Activated T-helper 9 cell treated with anti-CD3 and anti-CD28 coated beads, Interleukin-2, amount 50 U/mL, for 16 hours (primary cell): ENCODE measurements around the gene MT1M.

Experiments used
- DNase-seq: peaks from one replicate; pipeline ENCODE4 v3.0.0-alpha.2; 2020; ENCODE audit warnings: low read depth

MT1M gene

DNA sequence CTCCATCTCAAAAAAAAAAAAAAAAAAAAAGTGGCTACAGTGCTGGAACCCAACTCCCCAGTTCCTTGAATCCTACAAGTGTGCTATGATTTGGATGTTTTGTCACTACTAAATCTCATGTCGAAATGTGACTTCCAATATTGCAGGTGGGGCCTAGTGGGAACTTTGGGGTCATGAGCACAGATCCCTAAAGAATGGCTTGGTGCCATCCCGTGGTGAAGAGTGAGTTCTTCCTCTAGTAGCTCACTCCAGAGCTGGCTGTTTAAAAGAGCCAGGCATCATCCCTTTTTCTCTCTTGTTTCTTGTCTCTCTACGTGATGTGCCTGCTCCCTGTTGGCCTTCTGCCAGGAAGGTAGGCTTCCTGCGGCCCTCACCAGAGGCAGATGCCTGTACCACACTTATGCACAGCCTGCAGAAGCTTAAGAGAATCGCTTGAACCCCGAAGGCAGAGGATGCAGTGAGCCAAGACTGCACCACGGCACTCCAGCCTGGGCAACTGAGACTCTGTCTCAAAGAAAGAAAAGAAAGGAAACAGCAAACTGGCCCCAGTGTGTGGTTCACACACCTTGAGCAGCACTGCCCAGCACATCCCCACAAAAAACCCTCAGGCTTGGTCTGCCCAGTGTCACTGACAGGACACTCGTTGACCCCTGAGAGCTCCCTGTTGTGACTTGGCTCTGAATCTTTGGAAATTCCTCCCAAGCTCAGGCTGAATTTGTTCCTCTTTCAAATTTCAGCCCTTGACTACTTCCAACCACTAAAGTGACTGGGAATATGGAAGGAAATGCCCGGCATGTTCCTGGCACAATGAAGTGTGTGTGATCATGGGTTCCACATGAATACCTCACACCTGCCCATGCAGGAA, 3.7 kb upstream of the MT1M start:
- no peak for DNase-seq

DNA sequence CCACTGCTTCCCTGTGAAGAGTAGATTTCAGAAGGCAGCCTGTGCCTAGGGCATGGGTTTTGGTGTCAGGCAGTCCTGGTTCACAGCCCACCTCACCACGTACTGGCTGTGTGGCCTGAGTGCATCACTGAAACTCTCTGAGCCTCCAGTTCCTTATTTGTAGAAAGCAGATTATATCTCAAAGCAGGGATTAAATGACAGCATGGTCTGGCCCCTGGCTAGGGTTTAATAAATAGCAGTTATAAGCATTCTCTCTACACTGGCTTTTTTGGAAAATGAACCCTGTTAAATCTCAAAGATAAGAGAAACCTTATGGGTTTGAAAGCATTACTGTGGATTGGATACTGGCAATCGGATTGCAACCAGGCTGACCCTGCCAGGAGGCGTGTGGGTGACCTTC, 2.9 kb upstream of the MT1M start:
- no peak for DNase-seq

DNA sequence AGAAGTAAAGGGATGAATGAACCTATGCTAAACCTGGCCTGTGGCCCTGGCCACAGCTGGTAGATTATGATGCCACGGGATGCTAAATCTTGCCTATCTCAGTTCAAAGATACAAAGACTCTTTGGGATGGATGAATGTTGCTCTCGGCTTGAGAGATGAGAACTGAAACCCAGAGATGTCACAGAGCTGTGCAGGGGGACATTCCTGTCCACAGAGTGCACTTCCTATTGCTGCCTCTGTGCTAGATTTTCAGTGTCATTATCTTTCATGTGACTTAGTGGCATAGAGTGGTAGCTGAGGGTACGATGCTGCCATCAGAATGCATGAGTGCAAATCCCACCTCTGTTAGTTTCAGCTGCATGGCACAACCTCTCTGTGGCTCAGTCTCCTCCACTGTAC, 2.3 kb upstream of the MT1M start:
- no peak for DNase-seq

DNA sequence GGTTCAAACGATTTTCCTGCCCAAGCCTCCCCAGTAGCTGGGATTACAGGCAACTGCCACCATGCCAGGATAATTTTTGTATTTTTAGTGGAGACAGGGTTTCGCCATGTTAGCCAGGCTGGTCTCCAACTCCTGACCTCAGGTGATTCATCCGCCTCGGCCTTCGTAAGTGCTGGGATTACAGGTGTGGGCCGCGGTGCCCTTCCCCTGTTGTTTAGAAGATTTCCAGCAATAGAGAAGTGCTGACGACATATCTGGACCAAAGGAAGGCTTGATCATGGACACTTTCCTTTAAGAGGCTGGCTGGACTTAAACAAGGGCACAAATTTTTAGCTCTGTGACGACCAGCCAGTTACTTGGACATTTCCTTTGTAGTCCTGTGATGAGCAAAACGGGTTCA, 1.3 kb upstream of the MT1M start:
- no peak for DNase-seq

DNA sequence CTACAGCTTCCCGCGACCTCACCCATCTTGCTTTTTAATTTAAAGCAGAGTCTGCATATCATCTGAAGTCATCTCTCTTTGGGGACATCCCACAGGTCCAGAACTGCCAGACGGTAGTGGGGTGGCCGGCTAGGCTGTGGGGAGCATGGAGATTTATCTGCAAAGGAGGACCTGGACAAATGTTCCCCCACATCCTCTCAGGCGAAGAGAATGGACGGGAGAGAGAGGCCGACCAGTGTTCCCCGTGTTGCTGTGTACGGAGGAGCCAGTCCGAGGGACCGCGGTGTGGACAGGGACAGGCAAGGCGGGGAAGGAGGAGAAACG, 665 bp upstream of the MT1M start:
- DNase-seq: no peak

DNA sequence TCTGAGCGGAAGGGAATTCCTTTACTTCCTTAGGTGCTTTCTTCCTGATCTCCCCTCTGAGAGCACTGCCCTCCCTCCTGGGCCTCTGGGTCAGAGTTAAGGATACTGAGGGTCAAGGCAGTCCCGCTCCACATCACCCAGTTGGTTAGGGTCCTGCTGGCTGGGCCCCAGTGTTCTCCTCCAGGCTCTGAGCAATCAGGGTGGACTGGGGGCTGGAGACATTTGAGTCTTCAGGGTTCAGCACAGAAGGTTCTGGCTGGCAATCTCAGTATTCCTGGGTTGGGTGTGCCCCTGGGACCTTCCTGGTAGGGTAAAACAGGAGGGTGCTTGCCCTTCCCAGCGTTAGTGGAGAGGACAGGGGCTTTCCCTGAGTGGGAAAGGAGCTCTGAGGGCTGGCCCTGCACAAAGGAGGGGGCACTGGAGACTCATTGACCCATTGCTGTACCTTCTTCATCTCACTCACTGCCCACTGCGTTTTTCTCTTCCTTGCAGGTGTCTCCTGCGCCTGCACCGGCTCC, 448 bp downstream of the MT1M start:
- no peak for DNase-seq

DNA sequence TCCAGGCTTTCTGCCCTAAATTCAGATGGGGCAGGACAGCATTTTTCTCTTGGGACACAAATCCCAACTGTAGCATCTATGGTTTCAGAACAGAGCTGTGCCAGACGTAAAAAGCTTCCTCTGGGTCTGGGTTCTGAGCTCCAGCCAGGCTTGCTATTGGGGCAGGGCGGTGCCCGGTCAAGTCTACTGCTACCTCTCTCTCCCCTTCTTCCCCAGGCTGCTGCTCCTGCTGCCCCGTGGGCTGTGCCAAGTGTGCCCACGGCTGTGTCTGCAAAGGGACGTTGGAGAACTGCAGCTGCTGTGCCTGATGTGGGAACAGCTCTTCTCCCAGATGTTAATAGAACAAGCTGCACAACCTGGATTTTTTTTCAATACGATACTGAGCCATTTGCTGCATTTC, 1.1 kb downstream of the MT1M start:
- no peak for DNase-seq

DNA sequence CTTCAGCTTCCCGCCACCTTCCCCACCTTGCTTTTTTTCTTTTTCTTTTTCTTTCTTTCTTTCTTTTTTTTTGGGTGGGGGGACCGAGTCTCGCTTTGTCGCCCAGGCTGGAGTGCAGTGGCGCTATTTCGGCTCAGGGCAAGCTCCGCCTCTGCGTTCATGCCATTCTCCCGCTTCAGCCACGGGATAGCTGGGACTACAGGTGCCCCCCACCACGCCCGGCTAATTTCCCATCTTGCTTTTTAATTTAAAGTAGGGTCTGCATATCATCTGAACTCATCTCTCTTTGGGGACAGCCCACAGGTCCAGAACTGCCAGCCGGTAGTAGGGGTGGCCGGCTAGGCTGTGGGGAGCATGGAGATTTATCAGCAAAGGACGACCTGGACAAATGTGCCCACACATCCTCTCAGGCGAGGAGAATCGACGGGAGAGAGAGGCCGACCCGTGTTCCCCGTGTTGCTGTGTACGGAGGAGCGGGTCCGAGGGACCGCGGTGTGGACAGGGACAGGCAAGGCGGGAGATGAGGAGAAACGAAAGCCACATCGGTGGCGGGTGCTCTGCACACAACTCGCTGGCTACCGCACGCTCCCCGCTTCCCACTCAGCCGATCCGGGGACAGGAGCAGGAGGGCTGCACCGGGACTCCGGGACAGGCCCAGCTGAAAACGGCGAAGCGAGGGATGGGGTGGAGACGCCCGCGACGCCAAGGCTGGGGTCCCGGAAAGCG, 2.4 kb downstream of the MT1M start:
- DNase-seq: no peak

DNA sequence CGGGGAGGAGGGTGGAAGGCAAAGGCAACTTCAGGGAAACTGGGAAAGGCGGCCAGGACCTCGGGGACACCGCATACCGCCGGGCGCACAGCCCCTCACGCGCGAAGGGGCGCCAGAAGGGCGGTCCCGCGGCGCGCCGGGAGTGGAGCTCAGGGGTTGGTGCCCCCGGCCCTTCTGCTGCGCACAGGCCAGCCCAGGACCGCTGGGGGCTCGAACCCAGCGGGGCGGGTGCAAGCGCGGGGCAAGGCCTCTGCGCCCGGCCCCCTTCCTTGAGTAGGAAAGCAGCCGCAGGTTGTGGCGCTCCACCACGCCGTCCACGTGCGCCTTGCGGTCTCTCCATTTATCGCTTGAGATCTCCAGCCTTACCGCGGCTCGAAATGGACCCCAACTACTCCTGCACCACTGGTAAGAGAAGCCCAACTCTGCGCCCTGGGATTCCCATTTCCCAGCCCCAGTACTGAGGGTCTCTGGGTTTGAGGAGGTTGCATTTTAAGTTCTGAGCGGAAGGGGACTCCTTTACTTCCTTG, 3.0 kb downstream of the MT1M start:
- DNase-seq: no peak

DNA sequence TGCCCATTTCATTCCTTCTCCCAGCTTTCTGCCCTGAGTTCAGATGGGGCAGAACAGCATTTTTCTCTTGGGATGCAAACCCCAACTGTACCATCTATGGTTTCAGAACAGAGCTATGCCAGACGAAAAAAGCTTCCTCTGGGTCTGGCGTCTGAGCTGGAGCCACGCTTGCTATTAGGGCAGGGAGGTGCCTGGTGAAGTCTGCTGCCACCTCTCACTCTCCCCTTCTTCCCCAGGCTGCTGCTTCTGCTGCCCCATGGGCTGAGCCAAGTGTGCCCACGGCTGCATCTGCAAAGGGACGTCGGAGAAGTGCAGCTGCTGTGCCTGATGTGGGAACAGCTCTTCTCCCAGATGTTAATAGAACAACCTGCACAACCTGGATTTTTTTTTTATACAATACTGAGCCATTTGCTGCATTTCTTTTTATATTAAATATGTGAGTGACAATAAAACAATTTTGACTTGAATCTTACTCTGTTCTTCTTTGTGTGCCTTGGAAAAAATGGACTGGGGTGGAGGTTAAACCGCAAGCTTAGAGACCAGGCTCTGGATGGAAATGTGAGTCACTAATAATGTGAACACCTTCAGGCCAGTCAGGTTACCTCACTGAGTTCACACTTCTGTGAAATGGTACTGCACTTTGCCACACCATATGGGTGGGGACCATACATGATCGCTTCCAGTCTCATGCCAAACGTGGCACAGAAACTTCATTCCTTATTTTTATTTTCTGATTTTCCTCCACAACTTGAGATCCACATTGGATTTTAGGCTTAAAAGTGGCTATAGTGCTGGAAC, 4.4 kb downstream of the MT1M start:
- no peak for DNase-seq

DNA sequence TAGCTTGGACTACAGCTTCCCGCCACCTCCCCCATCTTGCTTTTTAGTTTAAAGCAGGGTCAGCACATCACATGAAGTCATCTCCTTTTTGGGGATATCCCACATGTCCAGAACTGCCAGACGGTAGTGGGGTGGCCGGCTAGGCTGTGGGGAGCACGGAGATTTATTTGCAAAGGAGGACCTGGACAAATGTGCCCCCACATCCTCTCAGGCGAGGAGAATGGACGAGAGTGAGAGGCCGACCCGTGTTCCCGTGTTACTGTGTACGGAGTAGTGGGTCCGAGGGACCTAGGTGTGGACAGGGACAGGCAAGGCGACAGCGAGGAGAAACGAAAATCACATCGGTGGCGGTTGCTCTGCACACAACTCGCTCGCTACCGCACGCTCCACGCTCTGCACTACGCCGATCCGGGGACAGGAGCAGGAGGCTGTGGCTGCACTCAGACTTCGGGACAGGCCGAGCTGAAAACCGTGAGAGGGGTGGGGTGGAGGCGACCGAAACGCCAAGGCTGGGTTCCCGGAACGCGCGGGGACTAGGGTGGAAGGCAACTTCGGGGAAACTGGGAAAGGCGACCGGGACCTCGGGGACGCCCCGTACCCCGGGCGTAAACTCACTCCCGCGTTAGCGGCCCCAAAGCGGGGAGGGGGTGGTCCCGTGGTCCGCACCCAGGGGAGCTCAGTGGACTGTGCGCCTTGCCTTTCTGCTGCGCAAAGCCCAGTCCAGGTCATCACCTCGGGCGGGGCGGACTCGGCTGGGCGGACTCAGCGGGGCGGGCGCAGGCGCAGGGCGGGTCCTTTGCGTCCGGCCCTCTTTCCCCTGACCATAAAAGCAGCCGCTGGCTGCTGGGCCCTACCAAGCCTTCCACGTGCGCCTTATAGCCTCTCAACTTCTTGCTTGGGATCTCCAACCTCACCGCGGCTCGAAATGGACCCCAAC, 5.6 kb downstream of the MT1M start, which contains the start of gene MT1A:
TSS of gene MT1A (plus strand) at position 853 of the 937 bp plus-strand sequence. CDS start at position 926, 73 bp downstream.
- DNase-seq: no peak

DNA sequence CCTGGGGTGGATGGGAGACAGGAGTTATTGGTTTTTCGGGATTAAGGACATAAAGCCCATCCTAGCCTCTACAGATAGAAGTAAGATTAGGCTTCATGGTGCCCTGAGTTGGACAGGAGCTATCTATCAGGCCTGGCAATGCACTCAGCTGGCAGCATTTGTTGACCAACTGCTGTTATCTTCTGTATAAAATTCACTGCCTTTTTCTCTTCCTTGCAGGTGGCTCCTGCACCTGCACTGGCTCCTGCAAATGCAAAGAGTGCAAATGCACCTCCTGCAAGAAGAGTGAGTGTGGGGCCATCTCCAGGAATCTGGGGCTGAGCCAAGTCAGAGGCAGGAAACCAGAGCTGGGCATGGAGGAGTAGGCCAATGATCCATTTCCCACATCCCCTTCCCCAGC, 6.6 kb downstream of the MT1M start:
- DNase-seq: no peak

DNA sequence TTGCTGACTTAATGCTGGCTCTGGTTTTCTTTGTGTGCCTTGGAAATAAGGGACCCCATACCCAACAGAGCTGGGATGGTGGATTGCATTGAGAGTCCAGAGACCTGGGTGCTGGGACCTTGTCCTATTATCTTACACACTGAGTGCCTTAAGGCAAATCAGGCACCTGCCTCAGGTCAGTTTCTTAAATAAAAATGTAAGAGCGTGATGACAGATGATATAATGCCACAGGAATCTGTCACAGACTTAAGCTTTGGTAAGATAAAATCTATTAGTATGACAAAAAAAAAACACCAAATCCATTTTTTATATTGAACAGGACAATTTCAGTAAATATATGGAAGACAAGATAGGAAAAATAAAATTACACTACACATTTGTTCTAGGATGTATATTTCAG, 7.6 kb downstream of the MT1M start:
- no peak for DNase-seq

DNA sequence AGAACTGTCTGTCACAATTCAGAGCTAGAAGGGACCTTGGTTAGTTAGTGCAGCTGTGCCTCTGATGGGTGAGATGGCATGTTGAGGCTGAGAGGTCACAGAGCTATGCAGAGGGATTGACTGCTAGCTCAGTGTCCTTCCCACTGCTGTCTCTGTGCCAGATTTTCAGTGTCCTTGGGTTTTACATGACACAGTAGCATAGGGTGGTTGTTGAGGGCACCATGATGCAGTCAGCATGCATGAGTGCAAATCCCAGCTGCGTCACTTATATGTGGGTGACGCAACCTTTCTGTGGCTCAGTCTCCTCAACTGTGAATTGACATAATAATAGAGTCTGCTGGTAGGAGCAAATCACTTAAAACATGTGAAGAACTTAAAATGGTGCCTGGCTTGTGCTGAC, 8.7 kb downstream of the MT1M start:
- DNase-seq: no peak

DNA sequence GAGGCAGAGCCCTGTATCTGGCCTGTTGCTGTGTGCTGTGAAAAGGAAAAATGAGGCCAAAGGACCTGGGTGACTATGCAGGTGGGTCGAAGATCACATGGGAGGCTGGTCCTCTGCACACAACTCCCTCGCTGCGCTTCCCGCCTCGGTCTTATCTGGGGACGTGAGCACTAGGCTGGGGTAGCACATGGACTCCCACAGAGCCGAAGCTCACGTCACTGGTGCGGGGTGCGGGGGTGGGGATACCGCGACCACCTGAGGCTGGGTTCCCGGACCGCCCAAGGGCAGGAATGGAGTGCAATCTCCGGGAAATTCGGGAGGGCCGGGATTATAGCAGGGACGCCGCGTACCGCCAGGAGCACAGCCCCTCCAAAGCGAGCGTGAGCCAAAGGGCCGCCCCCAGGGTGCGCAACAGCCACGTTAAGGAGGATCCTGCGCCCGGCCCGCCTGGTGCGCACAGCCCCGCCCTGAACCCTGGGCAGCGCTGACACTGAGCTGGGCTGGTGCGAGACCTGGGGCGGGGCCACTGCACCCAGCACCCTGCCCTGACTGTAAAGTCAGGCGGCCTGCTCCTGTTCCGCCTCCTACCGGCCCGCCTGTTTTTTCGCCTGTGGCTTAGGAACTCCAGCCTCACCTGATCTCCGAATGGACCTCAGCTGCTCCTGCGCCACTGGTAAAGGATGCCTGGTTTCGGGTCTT, 10.8 kb downstream of the MT1M start:
- peak; percentile 67 for DNase-seq

DNA sequence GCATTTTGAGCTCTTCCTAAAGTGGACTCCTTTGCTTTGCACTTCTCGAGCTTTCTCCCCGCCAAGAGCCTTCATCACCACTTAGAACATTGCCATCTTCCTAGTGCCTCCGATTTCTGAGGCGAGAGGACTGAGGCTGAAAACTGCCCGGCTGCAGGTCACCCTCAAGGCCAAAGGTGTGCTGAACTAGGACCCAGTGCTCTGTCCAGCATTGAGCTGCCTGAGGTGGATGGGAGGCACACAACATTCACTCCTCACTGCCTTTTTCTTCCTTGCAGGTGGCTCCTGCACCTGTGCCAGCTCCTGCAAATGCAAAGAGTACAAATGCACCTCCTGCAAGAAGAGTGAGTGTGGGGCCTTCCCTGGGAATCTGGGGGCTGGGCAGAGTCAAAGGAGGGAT, 11.4 kb downstream of the MT1M start:
- DNase-seq: no peak

DNA sequence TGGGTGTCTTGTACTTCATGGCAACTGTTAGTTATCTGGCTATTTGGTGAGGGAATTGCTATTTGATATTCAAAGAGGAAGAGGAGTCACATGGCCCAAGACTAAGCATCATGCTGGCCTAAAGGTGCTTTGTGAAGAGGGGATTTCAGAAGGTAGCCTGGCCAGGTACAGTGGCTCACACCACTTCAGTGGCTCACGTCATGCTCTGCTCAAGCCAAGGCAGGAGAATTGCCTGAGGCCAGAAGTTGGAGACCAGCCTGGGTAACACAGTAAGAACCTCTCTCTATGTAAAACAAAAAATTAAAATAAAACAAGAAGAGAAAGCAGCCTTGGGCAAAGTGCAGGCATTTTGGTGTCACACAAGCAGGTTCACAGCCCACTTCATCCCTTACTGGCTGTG, 12.9 kb downstream of the MT1M start:
- DNase-seq: no peak

DNA sequence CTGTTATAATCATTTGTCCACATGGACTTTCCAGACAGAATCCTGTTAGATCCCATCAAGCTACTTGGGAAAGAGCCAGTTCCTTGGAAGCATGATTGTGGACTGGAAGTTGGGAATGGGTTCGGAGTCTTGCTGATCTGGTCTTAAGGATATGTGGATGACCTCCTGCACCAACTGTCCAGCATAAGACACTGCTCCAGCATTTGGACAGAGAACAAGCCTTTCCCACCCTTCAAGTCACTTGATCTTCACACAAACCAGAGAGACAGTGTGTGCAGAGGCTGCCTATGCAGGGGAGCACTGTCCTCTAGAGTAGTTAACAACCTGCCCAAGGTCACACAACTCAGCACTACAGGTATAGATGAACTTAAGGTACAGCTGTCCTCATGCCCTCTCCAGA, 13.4 kb downstream of the MT1M start:
- no peak for DNase-seq

DNA sequence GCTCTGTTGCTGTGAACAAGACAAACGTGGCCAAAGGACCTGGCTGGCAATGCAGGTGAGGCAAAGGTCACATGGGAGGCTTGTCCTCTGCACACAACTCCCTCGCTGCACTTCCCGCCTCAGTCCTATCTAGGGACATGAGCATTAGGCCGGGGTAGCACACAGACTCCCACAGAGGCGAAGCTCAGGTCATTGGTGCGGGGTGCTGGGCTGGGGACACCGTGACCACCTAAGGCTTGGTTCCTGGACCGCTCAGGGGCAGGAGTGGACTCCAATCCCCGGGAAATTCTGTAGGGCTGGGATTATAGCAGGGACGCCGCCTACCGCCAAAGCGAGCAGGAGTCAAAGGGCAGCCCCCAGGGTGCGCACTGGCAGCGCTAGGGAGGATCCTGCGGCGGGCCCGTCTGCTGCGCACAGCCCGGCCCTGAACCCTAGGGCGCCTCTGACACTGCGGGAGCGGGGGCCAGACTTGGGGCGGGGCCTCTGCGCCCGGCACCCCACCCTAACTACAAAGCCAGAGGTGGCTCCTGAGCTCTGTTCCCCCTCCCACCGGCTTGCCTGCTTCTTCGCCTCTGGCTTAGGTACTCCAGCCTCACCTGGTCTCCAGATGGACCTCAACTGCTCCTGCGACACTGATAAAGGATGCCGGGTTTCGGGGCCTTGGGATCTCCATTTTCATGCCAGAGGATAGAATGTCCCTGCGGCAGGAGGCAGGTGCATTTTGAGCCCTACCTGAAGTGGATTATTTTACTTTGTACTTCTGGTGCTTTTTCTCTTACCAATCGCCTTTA, 15.4 kb downstream of the MT1M start:
- DNase-seq: no peak

DNA sequence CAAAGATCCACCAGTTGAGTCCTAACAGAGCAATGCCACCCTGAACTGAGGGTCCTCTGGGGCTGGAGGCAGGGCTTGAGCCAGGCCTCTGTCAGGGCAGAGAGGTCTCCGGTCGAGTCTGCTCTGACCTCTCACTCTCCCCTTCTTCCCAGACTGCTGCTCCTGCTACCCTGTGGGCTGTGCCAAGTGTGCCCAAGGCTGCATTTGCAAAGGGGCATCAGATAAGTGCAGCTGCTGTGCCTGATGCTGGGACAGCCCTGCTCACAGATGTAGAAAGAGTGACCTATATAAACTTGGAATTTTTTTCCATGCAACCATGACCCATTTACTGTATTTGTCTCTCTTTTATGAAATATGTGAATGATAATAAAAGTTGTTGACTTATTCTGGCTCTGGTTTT, 16.8 kb downstream of the MT1M start:
- no peak for DNase-seq
